Measurements from ENCODE around the gene SH3TC1. TPM values are rescaled to one million over a fixed set of nuclear protein-coding genes. Genes with fewer than 3 reads are reported as not detected.

Gene SH3TC1
- total RNA-seq, 1 donor from 2014 or later = 23.2 TPM

GRCh38 chr4:8231551-8232049 is 32.5 kb downstream of the SH3TC1 start:
- no peak for TF ChIP-seq CTCF (IDR thresholded peaks at IDR 0.05; ENCODE audit: unreplicated experiment)
- no peak for DNase-seq (ENCODE audit: low spot score in 2 of 2, unreplicated experiment in 2 of 2)
- H3K36me3 Mint-ChIP-seq = peaks cover 7% of the 10 kb centered on the region
- no peak overlapping the region for H3K4me3 Mint-ChIP-seq
- H3K9me3 Mint-ChIP-seq = no peaks in the 10 kb centered on the region
- no peaks in the 10 kb centered on the region for H3K27me3 Mint-ChIP-seq (ENCODE audit: low read depth)
- H3K27ac Mint-ChIP-seq = no peak overlapping the region
- H3K4me1 Mint-ChIP-seq = peaks cover 3% of the 10 kb centered on the region

GRCh38 chr4:8232748-8233147 is 33.7 kb downstream of the SH3TC1 start:
- Mint-ChIP-seq H3K27ac (no peak overlapping the region), H3K27me3 (ENCODE audit: low read depth) (no peaks in the 10 kb centered on the region), H3K36me3 (peaks cover 7% of the 10 kb centered on the region), H3K9me3 (no peaks in the 10 kb centered on the region), H3K4me3 (no peak overlapping the region), H3K4me1 (no peaks in the 10 kb centered on the region)
- no peak for DNase-seq (ENCODE audit: low spot score in 2 of 2, unreplicated experiment in 2 of 2)
- TF ChIP-seq CTCF (IDR thresholded peaks at IDR 0.05; ENCODE audit: unreplicated experiment) = no peak

- Mint-ChIP-seq H3K27me3 (ENCODE audit: low read depth) (no peaks in the 10 kb centered on the region), H3K27ac (no peak overlapping the region), H3K4me3 (no peak overlapping the region)
These were observed 34.8 kb downstream of the SH3TC1 start for GRCh38 chr4:8233672-8234484.

GRCh38 chr4:8234715-8235114 is 35.6 kb downstream of the SH3TC1 start:
- H3K27ac Mint-ChIP-seq = no peak overlapping the region
- no peaks in the 10 kb centered on the region for H3K9me3 Mint-ChIP-seq
- no peak for TF ChIP-seq CTCF (IDR thresholded peaks at IDR 0.05; ENCODE audit: unreplicated experiment)
- H3K27me3 Mint-ChIP-seq (ENCODE audit: low read depth) = no peaks in the 10 kb centered on the region
- no peaks in the 10 kb centered on the region for H3K4me1 Mint-ChIP-seq
- peaks cover 7% of the 10 kb centered on the region for H3K36me3 Mint-ChIP-seq
- no peak overlapping the region for H3K4me3 Mint-ChIP-seq
- no peak for DNase-seq (ENCODE audit: low spot score in 2 of 2, unreplicated experiment in 2 of 2)

More at GRCh38 chr4:8233672-8234484, 34.8 kb downstream of the SH3TC1 start:
- no peaks in the 10 kb centered on the region for H3K4me1 Mint-ChIP-seq
- no peaks in the 10 kb centered on the region for H3K9me3 Mint-ChIP-seq
- H3K36me3 Mint-ChIP-seq = peaks cover 7% of the 10 kb centered on the region
- no peak for DNase-seq (ENCODE audit: low spot score in 2 of 2, unreplicated experiment in 2 of 2)
- no peak for TF ChIP-seq CTCF (IDR thresholded peaks at IDR 0.05; ENCODE audit: unreplicated experiment)

GRCh38 chr4:8235224-8235623 is 36.1 kb downstream of the SH3TC1 start:
- Mint-ChIP-seq H3K27ac (no peak overlapping the region), H3K4me1 (no peaks in the 10 kb centered on the region), H3K36me3 (peaks cover 7% of the 10 kb centered on the region), H3K9me3 (no peaks in the 10 kb centered on the region), H3K4me3 (no peak overlapping the region), H3K27me3 (ENCODE audit: low read depth) (no peaks in the 10 kb centered on the region)
- no peak for DNase-seq (ENCODE audit: low spot score in 2 of 2, unreplicated experiment in 2 of 2)
- TF ChIP-seq CTCF (IDR thresholded peaks at IDR 0.05; ENCODE audit: unreplicated experiment) = no peak
